H9 (cell line): ENCODE results near the gene ANKS1B. TPM values are rescaled to one million over a fixed set of nuclear protein-coding genes. Genes with fewer than 3 reads are reported as not detected.

ENCODE experiments used
- DNase-seq: peaks from one replicate; pipeline ENCODE4 v3.0.0-alpha.2; 2017
- H2AFZ ChIP-seq: one replicate; pipeline ENCODE4 v1.6.1; 2013; ENCODE audit warnings: mild to moderate bottlenecking, low read length, control low read depth, moderate library complexity
- H2AK5ac ChIP-seq: 2 replicates; pipeline ENCODE4 v1.6.1; 2013; ENCODE audit warnings: low read length, control low read depth, mixed read lengths; ENCODE audit not compliant: insufficient read length
- H2BK120ac ChIP-seq: one replicate; pipeline ENCODE4 v1.6.1; 2013; ENCODE audit warnings: low read depth, mild to moderate bottlenecking, low read length, control low read depth, inconsistent platforms; ENCODE audit not compliant: poor library complexity, severe bottlenecking
- H2BK12ac ChIP-seq: 2 replicates; pipeline ENCODE4 v1.6.1; 2013; ENCODE audit warnings: low read length, control low read depth, mixed read lengths, low read depth; ENCODE audit not compliant: insufficient read length
- H2BK15ac ChIP-seq: 2 replicates; pipeline ENCODE4 v1.6.1; 2013; ENCODE audit warnings: low read depth, low read length, control low read depth
- H2BK20ac ChIP-seq: one replicate; pipeline ENCODE4 v1.6.1; 2013; ENCODE audit warnings: low read depth, mild to moderate bottlenecking, low read length, control low read depth, inconsistent platforms; ENCODE audit not compliant: poor library complexity, severe bottlenecking
- H2BK5ac ChIP-seq: 2 replicates; pipeline ENCODE4 v1.6.1; 2013; ENCODE audit warnings: low read length, control low read depth, mixed read lengths; ENCODE audit not compliant: insufficient read length
- H3K14ac ChIP-seq: 2 replicates; pipeline ENCODE4 v1.6.1; 2013; ENCODE audit warnings: low read length, control low read depth; ENCODE audit not compliant: insufficient read depth
- H3K18ac ChIP-seq: 2 replicates; pipeline ENCODE4 v1.6.1; 2013; ENCODE audit warnings: low read depth, mild to moderate bottlenecking, mixed read lengths, low read length, control low read depth; ENCODE audit not compliant: insufficient read length
- H3K23ac ChIP-seq: 2 replicates; pipeline ENCODE4 v1.6.1; 2013; ENCODE audit warnings: low read length, control low read depth, mixed read lengths, low read depth; ENCODE audit not compliant: insufficient read length
- H3K23me2 ChIP-seq: 2 replicates; pipeline ENCODE4 v1.6.1; 2013; ENCODE audit warnings: low read depth, mild to moderate bottlenecking, mixed read lengths, low read length, control low read depth; ENCODE audit not compliant: insufficient read length, poor library complexity, severe bottlenecking
- H3K27ac ChIP-seq: 2 replicates; pipeline ENCODE4 v1.5.1; 2013; ENCODE audit warnings: low read length, control low read depth, mixed read lengths, low read depth; ENCODE audit not compliant: insufficient read length
- H3K27me3 ChIP-seq: 2 replicates; pipeline ENCODE4 v1.6.1; 2013; ENCODE audit warnings: low read length, control low read depth, inconsistent platforms; ENCODE audit not compliant: insufficient read depth
- H3K4ac ChIP-seq: 2 replicates; pipeline ENCODE4 v1.6.1; 2013; ENCODE audit warnings: low read depth, mild to moderate bottlenecking, control low read depth, inconsistent platforms, low read length, moderate library complexity
- H3K4me1 ChIP-seq: 2 replicates; pipeline ENCODE4 v1.6.1; 2013; ENCODE audit warnings: low read length, control low read depth, inconsistent platforms; ENCODE audit not compliant: insufficient read depth
- H3K4me2 ChIP-seq: 2 replicates; pipeline ENCODE4 v1.6.1; 2013; ENCODE audit warnings: low read length, control low read depth, mixed read lengths; ENCODE audit not compliant: insufficient read length, insufficient read depth
- H3K56ac ChIP-seq: 2 replicates; pipeline ENCODE4 v1.6.1; 2013; ENCODE audit warnings: low read depth, mild to moderate bottlenecking, mixed read lengths, low read length, control low read depth; ENCODE audit not compliant: insufficient read length
- H3K79me1 ChIP-seq: 2 replicates; pipeline ENCODE4 v1.6.1; 2013; ENCODE audit warnings: low read depth, mild to moderate bottlenecking, moderate library complexity, low read length, control low read depth, inconsistent platforms; ENCODE audit not compliant: insufficient read depth, poor library complexity, severe bottlenecking
- H3K79me2 ChIP-seq: 2 replicates; pipeline ENCODE4 v1.6.1; 2013; ENCODE audit warnings: low read length, control low read depth, inconsistent platforms; ENCODE audit not compliant: insufficient read depth
- H3K9ac ChIP-seq: 2 replicates; pipeline ENCODE4 v1.6.1; 2013; ENCODE audit warnings: low read length, control low read depth, mixed read lengths; ENCODE audit not compliant: insufficient read length; ENCODE audit errors: extremely low read depth
- H3K9me3 ChIP-seq: one replicate; pipeline ENCODE4 v1.6.1; 2013; ENCODE audit warnings: low read depth, low read length, inconsistent platforms; ENCODE audit not compliant: control insufficient read depth
- H3T11ph ChIP-seq: one replicate; pipeline ENCODE4 v1.6.1; 2013; ENCODE audit warnings: mild to moderate bottlenecking, low read length, control low read depth, inconsistent platforms
- H4K20me1 ChIP-seq: one replicate; pipeline ENCODE4 v1.6.1; 2013; ENCODE audit not compliant: control insufficient read depth, insufficient read length, insufficient read depth
- H4K5ac ChIP-seq: 2 replicates; pipeline ENCODE4 v1.6.1; 2013; ENCODE audit warnings: low read depth, mild to moderate bottlenecking, mixed read lengths, low read length, control low read depth; ENCODE audit not compliant: insufficient read length
- H4K8ac ChIP-seq: replicated peaks from 2 replicates; pipeline ENCODE4 v1.6.1; 2013; ENCODE audit warnings: low read length, control low read depth, mixed read lengths, low read depth; ENCODE audit not compliant: insufficient read length
- H4K91ac ChIP-seq: 2 replicates; pipeline ENCODE4 v1.6.1; 2013; ENCODE audit warnings: low read depth, mild to moderate bottlenecking, moderate library complexity, mixed read lengths, low read length, control low read depth; ENCODE audit not compliant: insufficient read length
- H3K27ac Mint-ChIP-seq, 3 experiments: 2 replicates in 2 of 3; 3 replicates in 1 of 3; pipeline ENCODE4 v1.8.0; 2020 to 2021; ENCODE audit warnings: mixed read lengths in 3 of 3, mild to moderate bottlenecking in 1 of 3, moderate library complexity in 1 of 3
- H3K27me3 Mint-ChIP-seq: 2 replicates; pipeline ENCODE4 v1.8.0; 2021; ENCODE audit warnings: low read depth, mild to moderate bottlenecking, moderate library complexity, mixed read lengths
- H3K36me3 Mint-ChIP-seq, 3 experiments: 2 replicates in 2 of 3; 3 replicates in 1 of 3; pipeline ENCODE4 v1.8.0; 2020 to 2021; ENCODE audit warnings: low read depth in 3 of 3, mixed read lengths in 3 of 3; ENCODE audit not compliant: insufficient read depth in 1 of 3
- H3K4me1 Mint-ChIP-seq, 2 experiments: 2 replicates each; pipeline ENCODE4 v1.8.0; 2020; ENCODE audit warnings: mixed read lengths in 2 of 2
- H3K4me3 Mint-ChIP-seq, 2 experiments: 2 replicates in 1 of 2; 3 replicates in 1 of 2; pipeline ENCODE4 v1.8.0; 2020 to 2021; ENCODE audit warnings: mild to moderate bottlenecking in 2 of 2, mixed read lengths in 2 of 2, moderate library complexity in 1 of 2
- H3K9me3 Mint-ChIP-seq, 2 experiments: 2 replicates in 1 of 2; 3 replicates in 1 of 2; pipeline ENCODE4 v1.8.0; 2020; ENCODE audit warnings: mild to moderate bottlenecking in 2 of 2, mixed read lengths in 2 of 2, moderate library complexity in 1 of 2
- WGBS: extraction: QIAGEN DNeasy Blood & Tissue Kit; methylation state at CpG from one replicate; pipeline ENCODE4 v1.1.7; 2013; ENCODE audit warnings: missing lambda C conversion rate, low lambda C conversion rate, mixed read lengths; ENCODE audit not compliant: insufficient read length; ENCODE audit errors: extremely low coverage; 5-methylcytosine and 5-hydroxymethylcytosine counted together
- total RNA-seq: library from RNA; stranded (reverse); gene quantifications from 2 replicates; pipeline ENCODE4 v1.2.1, GENCODE V29; 2021
- TF ChIP-seq, protein P1 (sequence below): fragments of 200-600 bp; sonication (generic); conservative IDR thresholded peaks from 3 replicates; pipeline ENCODE4 v1.8.0; 2021; ENCODE audit warnings: antibody characterized with exemption, mild to moderate bottlenecking

ANKS1B gene
- total RNA-seq, 1 experiment from 2014 or later, result 4.1 TPM

DNA sequence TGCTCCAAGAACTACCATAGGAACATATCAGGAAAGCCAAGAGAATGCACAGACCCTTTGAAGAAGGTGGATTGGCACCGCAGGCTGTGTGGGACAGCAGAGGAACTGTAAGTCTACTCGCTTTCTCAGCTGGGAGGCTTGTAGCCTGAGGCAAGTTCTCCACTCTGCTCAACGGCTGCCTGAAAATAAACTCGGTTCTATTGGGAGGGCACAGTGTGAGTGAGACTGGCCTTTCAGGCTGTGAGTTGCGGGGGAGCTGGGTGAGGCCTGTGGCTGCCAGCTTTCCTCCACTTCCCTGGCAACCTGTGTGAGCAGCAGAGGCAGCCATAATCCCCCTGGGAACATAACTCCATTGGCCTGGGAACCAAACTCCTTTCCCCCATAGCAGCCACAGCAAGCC, 132.1 kb downstream of the ANKS1B start:
- Histone ChIP-seq H3K79me1 (no peaks in the 10 kb centered on the region), H3K9ac (no peak overlapping the region), H2BK20ac (no peak overlapping the region), H2BK15ac (no peak overlapping the region), H3K14ac (no peak overlapping the region), H4K5ac (no peak overlapping the region), H4K91ac (no peak overlapping the region), H3K4me2 (no peak overlapping the region), H3K4me1 (no peaks in the 10 kb centered on the region), H2BK120ac (no peak overlapping the region), H3K27me3 (no peaks in the 10 kb centered on the region), H3K9me3 (no peaks in the 10 kb centered on the region), H3K27ac (no peak overlapping the region), H4K20me1 (no peaks in the 10 kb centered on the region), H3K56ac (no peak overlapping the region), H3K79me2 (no peaks in the 10 kb centered on the region), H2AK5ac (no peak overlapping the region), H3K23me2 (no peaks in the 10 kb centered on the region), H2AFZ (no peak overlapping the region), H3K18ac (no peak overlapping the region), H3K4ac (no peak overlapping the region), H2BK5ac (no peak overlapping the region), H2BK12ac (no peak overlapping the region), H3T11ph (no peak overlapping the region), H3K23ac (no peak overlapping the region), H4K8ac (no peak overlapping the region)
- H3K27ac Mint-ChIP-seq, result no peak overlapping the region
- peaks cover 0 to 3% of the 10 kb centered on the region in 2 experiments; a peak in 1 of 5 replicates for H3K9me3 Mint-ChIP-seq
- TF ChIP-seq, protein P1, sequence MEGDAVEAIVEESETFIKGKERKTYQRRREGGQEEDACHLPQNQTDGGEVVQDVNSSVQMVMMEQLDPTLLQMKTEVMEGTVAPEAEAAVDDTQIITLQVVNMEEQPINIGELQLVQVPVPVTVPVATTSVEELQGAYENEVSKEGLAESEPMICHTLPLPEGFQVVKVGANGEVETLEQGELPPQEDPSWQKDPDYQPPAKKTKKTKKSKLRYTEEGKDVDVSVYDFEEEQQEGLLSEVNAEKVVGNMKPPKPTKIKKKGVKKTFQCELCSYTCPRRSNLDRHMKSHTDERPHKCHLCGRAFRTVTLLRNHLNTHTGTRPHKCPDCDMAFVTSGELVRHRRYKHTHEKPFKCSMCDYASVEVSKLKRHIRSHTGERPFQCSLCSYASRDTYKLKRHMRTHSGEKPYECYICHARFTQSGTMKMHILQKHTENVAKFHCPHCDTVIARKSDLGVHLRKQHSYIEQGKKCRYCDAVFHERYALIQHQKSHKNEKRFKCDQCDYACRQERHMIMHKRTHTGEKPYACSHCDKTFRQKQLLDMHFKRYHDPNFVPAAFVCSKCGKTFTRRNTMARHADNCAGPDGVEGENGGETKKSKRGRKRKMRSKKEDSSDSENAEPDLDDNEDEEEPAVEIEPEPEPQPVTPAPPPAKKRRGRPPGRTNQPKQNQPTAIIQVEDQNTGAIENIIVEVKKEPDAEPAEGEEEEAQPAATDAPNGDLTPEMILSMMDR, result no peak
- no peak overlapping the region for H3K4me3 Mint-ChIP-seq
- DNase-seq, result peak; percentile 60
- WGBS, result no CpG with 5 or more reads among the region's 5 CpGs
- H3K4me1 Mint-ChIP-seq, result 0 out of 4 replicates have a peak, but pooled peaks cover 0 to 2% of the 10 kb centered on the region in 2 experiments
- H3K36me3 Mint-ChIP-seq, result no peaks in the 10 kb centered on the region
- no peaks in the 10 kb centered on the region; the same call in 1 of the 2 replicates for H3K27me3 Mint-ChIP-seq
